Stimulated activated CD8-positive, alpha-beta memory T cell treated with anti-CD3 and anti-CD28 coated beads, Interleukin-15, amount 100 ng/mL, for 4 hours (primary cell): ENCODE measurements around the gene PTPN20.
"Not testable (repeated sequence)": the region's sequence is repeated elsewhere in the genome, so short reads cannot be mapped to it uniquely, and the experiment has no call there.

Source experiments
- DNase-seq, 2 donors: peaks; one replicate each; pipeline ENCODE4 v3.0.0-alpha.2; 2020; ENCODE audit warnings: low read depth in 2 of 2

The PTPN20 gene, protein sequence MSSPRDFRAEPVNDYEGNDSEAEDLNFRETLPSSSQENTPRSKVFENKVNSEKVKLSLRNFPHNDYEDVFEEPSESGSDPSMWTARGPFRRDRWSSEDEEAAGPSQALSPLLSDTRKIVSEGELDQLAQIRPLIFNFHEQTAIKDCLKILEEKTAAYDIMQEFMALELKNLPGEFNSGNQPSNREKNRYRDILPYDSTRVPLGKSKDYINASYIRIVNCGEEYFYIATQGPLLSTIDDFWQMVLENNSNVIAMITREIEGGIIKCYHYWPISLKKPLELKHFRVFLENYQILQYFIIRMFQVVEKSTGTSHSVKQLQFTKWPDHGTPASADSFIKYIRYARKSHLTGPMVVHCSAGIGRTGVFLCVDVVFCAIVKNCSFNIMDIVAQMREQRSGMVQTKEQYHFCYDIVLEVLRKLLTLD

DNA sequence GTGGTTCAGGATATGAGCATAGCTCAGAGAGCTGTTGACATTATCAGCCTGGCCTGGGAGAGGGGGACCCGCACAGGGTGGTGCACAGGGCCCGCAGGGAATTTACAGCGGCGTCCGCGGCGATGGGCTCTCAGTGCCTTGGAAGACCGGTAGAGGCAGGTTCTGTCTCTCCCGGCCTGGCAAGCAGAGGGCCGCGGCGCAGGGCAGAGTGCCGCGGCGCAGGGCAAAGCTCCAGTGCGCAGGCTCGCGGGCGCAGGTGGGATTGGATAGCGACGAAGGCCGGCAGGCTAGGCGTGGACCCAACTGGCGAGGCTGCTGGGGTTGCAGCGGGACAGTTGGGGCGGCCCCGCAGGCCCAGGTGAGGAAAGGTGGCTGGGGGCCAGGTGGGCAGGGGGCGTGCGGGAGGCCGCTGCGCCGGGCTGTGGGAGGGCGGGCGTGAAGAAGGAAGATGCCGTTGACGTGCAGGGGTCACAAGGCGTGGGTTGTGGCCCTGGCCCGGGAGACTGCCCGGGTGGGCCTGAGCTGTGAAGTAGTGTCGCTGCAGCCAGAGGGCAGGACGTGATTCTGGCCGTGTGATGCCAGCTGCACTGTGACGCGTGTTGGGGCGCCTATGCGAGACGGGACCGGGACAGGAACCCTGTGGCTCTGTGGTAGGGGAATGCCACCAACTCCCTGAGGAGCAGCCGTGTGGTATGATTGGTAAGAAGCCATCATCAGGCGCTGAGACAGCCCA, at the start of gene PTPN20:
Gene PTPN20 (plus strand): TSS at position 285 of the 733 bp plus-strand sequence. CDS start 21,072 bp downstream, outside the sequence.
- not testable (repeated sequence) for DNase-seq

- not testable (repeated sequence) for DNase-seq
Observed at GRCh38 chr10:46869716-46870115, 41.5 kb upstream of the PTPN20 start.

DNA sequence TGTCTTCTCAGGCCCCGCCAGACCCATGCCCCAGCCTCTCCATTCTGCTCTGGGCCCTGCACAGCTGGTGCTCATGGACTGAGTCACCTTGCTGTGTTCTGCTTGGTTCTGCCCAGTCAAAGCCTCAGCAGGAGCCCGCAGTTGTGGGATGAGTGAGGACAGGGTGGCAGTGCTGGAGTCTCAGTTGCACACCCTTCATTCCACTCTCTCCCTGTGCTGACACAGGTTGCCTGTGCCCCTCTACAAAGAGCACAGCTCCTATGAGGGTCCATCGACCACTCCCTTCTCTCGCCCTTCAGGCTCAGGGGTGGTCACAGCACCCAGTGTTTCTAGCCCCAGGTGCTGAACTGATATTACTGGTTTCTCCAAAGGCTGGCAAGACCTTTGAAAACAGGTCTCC, 39.6 kb upstream of the PTPN20 start:
- DNase-seq = not testable (repeated sequence)

DNA sequence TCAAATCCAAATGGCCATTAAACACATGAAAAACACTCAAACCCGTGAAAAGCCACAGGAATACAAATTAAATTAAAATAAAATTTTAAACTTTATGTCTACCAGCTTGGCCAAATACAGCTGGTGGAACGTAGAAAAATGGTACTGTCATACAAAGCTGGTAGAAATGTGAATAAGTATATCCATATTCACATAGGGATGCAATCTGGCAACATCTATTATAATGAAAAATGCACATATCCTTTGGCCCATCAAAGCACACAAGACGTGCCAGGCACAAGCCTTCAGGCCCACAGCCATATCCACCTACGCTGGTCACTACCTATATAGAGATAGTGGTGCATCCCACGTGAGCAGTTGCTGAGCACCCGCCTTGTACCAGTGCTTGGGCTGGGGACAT, 35.9 kb upstream of the PTPN20 start:
- not testable (repeated sequence) for DNase-seq

- not testable (repeated sequence) for DNase-seq
Observed at GRCh38 chr10:46876773-46877172, 34.5 kb upstream of the PTPN20 start.

GRCh38 chr10:46878761-46879160, 32.5 kb upstream of the PTPN20 start:
- DNase-seq = not testable (repeated sequence)

DNA sequence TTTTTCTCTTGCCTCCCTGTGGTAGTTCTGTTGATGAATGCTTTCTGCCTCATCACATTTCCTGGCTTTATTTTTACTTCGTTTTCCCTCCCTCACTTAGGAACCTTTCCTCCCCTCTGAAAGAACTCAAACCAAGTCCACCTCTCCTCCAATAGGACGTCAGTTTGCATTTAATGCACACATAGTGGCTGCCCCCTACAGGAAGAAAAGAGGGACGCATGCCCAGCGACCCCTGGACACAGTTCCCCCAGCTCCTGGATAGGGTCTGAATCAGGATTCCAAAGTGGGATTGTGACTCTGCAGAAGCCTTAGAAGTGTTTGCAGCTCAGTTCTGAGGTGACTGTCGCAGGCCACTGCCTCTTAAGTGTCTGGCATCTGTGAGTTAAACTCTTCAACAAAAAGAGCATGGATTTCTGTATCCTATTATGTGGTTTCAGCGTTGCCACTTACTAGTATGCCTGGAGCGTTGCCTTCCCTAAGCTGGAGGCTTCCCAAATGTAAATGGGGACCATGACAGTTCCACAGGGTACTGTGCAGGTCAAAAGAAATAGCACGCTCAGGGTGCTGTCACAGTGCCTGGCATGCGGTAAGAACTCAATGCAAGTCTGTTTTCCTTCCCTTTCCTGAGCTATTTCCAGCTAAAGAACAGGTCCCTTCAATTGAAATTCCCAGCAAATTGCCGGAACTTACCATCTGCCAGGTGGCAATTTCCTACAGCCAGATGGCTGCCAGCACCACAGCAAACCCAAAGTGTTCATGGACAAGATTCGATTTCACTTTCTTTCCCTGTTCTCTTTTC, 20.2 kb upstream of the PTPN20 start:
- DNase-seq = not testable (repeated sequence)

GRCh38 chr10:46896762-46897692, 14.2 kb upstream of the PTPN20 start:
- DNase-seq = not testable (repeated sequence)

DNA sequence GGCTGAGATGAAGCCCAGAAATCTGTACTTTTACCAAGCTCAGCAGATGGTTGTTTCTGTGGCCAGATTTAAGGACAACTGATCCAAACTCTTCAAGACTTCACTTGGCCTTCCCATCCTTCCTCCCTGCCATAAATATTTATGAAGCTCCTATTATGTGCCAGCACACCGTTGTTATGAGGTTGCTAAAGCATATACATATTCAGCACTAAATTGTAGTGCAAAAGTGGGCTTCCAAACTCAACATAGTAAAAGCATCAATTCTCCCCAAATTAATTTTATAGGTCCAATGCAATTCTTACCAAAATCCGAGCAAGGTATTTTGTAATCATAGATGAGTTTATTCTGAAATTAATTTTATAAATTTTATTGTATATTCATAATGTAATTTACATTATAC, 10.0 kb upstream of the PTPN20 start:
- DNase-seq = not testable (repeated sequence)

DNA sequence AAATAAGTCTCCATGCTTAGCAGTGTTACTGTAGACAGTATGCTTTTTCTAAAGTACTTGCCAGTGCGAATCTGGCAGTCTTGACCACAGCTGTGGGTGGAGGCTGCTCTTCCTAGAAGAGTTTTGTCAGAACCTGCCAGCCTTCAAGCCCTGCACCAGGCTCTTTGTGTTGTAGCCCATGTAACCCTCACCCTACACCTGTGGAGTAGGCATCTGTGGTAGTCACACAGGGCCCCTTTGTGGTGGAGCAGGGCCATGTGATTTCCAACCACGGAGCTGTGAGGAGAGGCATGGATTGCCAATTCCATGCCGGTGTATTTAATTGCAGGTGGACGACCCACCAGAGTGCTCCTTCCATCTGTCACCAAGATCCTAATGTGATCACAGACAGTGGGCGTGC, 7.4 kb upstream of the PTPN20 start:
- DNase-seq = not testable (repeated sequence)

DNA sequence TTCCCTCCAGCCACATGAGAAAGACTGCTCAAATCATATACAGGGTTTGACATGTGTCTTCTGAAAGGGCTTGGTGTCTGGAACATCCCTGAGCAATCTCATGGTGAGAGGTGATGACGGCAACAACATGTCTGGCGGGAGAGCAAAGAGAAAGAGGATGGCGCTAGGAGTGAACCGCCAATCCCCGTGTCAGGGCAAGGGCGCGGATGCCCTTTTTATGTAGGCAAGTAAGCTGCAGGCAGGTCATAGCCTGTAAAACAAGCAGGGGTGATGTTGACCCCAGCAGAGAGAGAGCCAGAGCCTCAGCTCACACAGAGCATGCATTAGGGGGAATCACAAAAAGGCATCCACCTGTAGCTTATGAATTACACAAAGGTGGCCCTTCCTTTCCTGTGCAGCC, 4.9 kb upstream of the PTPN20 start:
- DNase-seq = not testable (repeated sequence)

- not testable (repeated sequence) for DNase-seq
Observed at GRCh38 chr10:46907185-46908117, 3.8 kb upstream of the PTPN20 start.

- not testable (repeated sequence) for DNase-seq
Observed at GRCh38 chr10:46922498-46922897, 11.3 kb downstream of the PTPN20 start.

DNA sequence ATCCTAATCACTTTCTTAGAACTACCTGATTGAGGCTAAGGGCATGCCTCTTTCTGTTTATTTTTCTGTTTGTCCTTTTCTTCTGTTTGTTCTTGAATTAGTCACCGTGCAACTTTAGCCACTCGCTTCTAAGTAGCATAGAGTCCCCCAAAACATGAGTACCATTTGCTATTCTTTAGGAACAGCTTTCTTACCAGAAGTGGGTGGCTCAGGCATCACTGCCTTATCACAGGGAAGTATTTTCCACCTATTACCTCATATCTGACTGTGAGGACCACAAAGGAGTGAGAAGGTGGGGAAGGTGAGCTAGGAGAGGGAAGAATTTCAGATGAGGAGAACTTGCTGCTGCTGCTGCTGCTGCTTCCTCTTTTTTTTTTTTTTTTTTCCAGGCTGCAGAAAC, 13.9 kb downstream of the PTPN20 start:
- DNase-seq = not testable (repeated sequence)

GRCh38 chr10:46925853-46926252, 14.6 kb downstream of the PTPN20 start:
- DNase-seq = not testable (repeated sequence)

DNA sequence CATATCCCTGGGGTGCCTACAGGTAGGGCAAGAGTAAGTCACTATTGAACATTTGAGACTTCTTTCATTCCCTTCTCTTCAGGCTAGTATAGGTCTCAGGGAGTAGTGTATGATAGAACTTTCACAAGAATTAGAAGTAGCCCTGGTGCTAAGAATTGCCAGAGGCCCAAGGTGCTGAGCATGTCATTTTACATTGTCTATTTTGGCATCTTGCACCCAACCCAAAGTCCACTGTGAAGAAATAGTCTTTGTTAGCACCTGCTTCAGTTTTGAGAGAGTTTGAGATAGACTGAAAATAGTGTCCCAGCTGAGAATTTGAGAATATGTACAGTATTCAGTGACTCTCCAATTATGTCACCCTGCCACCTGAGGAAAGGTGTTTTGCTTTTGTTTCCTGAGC, 17.6 kb downstream of the PTPN20 start:
- not testable (repeated sequence) for DNase-seq

DNA sequence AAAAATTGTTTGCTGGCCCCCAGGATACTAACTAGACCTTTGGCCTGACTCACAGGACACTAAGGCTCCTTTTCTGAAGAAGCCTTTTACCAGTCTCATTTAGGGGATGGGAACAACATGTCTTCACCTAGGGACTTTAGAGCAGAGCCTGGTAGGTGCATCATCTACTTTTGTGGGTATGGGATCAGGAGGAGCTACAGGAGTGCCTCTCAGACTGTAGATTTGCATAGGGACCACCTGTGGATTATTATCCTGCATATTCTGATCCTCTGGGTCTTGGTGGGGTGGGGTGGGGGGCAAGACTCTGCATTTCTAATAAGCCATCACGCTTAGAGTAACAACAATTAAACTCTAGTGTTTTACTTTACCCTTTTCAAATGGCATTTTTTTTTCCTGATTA, 21.2 kb downstream of the PTPN20 start:
- not testable (repeated sequence) for DNase-seq

- DNase-seq = not testable (repeated sequence)
Observed at GRCh38 chr10:46941091-46941490, 29.9 kb downstream of the PTPN20 start.

GRCh38 chr10:46948687-46949518, 37.7 kb downstream of the PTPN20 start:
- DNase-seq = not testable (repeated sequence)
